GM23338 (cell line): ENCODE results near the gene NOVA2. TPM values are rescaled to one million over a fixed set of nuclear protein-coding genes. Genes with fewer than 3 reads are reported as not detected.

Experiments used
- ATAC-seq: fragments of 200-7000 bp; cut with Tn5 transposase; 3 replicates; pipeline ENCODE4 v1.9.1; 2020
- DNase-seq: peaks from one replicate; pipeline ENCODE4 v3.0.0-alpha.2; 2015; ENCODE audit warnings: low spot score
- H2AFZ ChIP-seq: fragments of 200-600 bp; sonication (generic); 2 replicates; pipeline ENCODE4 v1.8.0; 2016; ENCODE audit warnings: antibody characterized with exemption, mild to moderate bottlenecking, moderate library complexity
- H3F3A ChIP-seq: fragments of 200-600 bp; sonication (generic); replicated peaks from 2 replicates; pipeline ENCODE4 v1.8.0; 2017; ENCODE audit warnings: antibody characterized with exemption, mixed run types, low read depth
- H3K27ac ChIP-seq: fragments of 200-600 bp; sonication (generic); 2 replicates; pipeline ENCODE4 v1.6.1; 2016; ENCODE audit warnings: low read depth
- H3K27me3 ChIP-seq: fragments of 200-600 bp; sonication (generic); 2 replicates; pipeline ENCODE4 v1.8.0; 2016; ENCODE audit warnings: mild to moderate bottlenecking, mixed run types, moderate library complexity; ENCODE audit not compliant: insufficient read depth
- H3K36me3 ChIP-seq: fragments of 200-600 bp; sonication (generic); 2 replicates; pipeline ENCODE4 v1.8.0; 2016; ENCODE audit warnings: mild to moderate bottlenecking; ENCODE audit not compliant: insufficient read depth
- H3K4me1 ChIP-seq: fragments of 200-600 bp; sonication (generic); 2 replicates; pipeline ENCODE4 v1.8.0; 2016; ENCODE audit warnings: mild to moderate bottlenecking, moderate library complexity; ENCODE audit not compliant: insufficient read depth
- H3K4me2 ChIP-seq: fragments of 200-600 bp; sonication (generic); 2 replicates; pipeline ENCODE4 v1.7.1; 2017; ENCODE audit warnings: mixed run types
- H3K4me3 ChIP-seq: fragments of 200-600 bp; sonication (generic); 2 replicates; pipeline ENCODE4 v1.6.1; 2016; ENCODE audit warnings: mixed run types
- H3K79me2 ChIP-seq: fragments of 200-600 bp; sonication (generic); replicated peaks from 2 replicates; pipeline ENCODE4 v1.8.0; 2017; ENCODE audit warnings: mild to moderate bottlenecking; ENCODE audit not compliant: insufficient read depth
- H3K9me2 ChIP-seq: fragments of 200-600 bp; sonication (generic); 2 replicates; pipeline ENCODE4 v1.8.0; 2017; ENCODE audit not compliant: insufficient read depth
- H4K20me1 ChIP-seq: fragments of 200-600 bp; sonication (generic); replicated peaks from 2 replicates; pipeline ENCODE4 v1.8.0; 2017; ENCODE audit warnings: mild to moderate bottlenecking; ENCODE audit not compliant: insufficient read depth
- H3K27ac Mint-ChIP-seq: 2 replicates; pipeline ENCODE4 v1.8.0; 2020; ENCODE audit warnings: inconsistent platforms, mild to moderate bottlenecking, moderate library complexity, mixed read lengths
- H3K27me3 Mint-ChIP-seq: 3 replicates; pipeline ENCODE4 v1.8.0; 2022; ENCODE audit warnings: low read depth, mild to moderate bottlenecking, moderate library complexity, mixed read lengths, inconsistent platforms; ENCODE audit not compliant: insufficient read depth, poor library complexity
- H3K36me3 Mint-ChIP-seq: 3 replicates; pipeline ENCODE4 v1.8.0; 2021; ENCODE audit warnings: low read depth, mild to moderate bottlenecking, inconsistent platforms, moderate library complexity, mixed read lengths
- H3K4me1 Mint-ChIP-seq: 3 replicates; pipeline ENCODE4 v1.8.0; 2020; ENCODE audit warnings: mild to moderate bottlenecking, inconsistent platforms, mixed read lengths
- H3K4me3 Mint-ChIP-seq: 3 replicates; pipeline ENCODE4 v1.8.0; 2021; ENCODE audit warnings: moderate library complexity, mild to moderate bottlenecking, inconsistent platforms, mixed read lengths
- H3K9me3 Mint-ChIP-seq: 3 replicates; pipeline ENCODE4 v1.8.0; 2020; ENCODE audit warnings: moderate library complexity, mild to moderate bottlenecking, inconsistent platforms, mixed read lengths
- EZH2phosphoT487 ChIP-seq: fragments of 200-600 bp; sonication (generic); IDR thresholded peaks from one replicate; pipeline ENCODE4 v1.8.1; 2018; ENCODE audit warnings: antibody characterized with exemption; ENCODE audit not compliant: unreplicated experiment
- NANOG ChIP-seq: IDR thresholded peaks from 2 replicates; pipeline ENCODE4 v1.6.1; 2016; ENCODE audit warnings: antibody characterized with exemption, borderline replicate concordance
- POLR2AphosphoS5 ChIP-seq: IDR thresholded peaks from 2 replicates; pipeline ENCODE4 v1.6.1; 2016; ENCODE audit warnings: antibody characterized with exemption, low read depth
- REST ChIP-seq: IDR thresholded peaks from one replicate; pipeline ENCODE4 v1.6.1; 2018; ENCODE audit warnings: antibody characterized with exemption; ENCODE audit not compliant: unreplicated experiment
- ZNF114 ChIP-seq: fragments of 250-450 bp; sonication (Bioruptor Pico); IDR thresholded peaks from 2 replicates; pipeline ENCODE4 v1.5.0; 2020; ENCODE audit warnings: mild to moderate bottlenecking, moderate library complexity
- ZNF331 ChIP-seq: fragments of 250-450 bp; sonication (Bioruptor Pico); IDR thresholded peaks from 2 replicates; pipeline ENCODE4 v1.5.0; 2020; ENCODE audit warnings: low read depth, mild to moderate bottlenecking, moderate library complexity
- polyA plus RNA-seq: library from polyadenylated mRNA; unstranded; fragments of >200 nt; fragmentation: Nextera tagmentation; extraction: Ambion mirVana; gene quantifications from 2 replicates; pipeline ENCODE4 v1.2.1, GENCODE V29; 2016
- total RNA-seq: library from RNA; depleted of rRNA; stranded (reverse); fragments of >200 nt; shearing (Covaris generic); gene quantifications from 2 replicates; pipeline ENCODE4 v1.2.3, GENCODE V29; 2014

Gene NOVA2
- total and polyA plus RNA-seq, 2 experiments from 2014 or later, result 5.1 to 13.7 TPM

- peaks cover 26% of the 10 kb centered on the region for H3K36me3 Mint-ChIP-seq
- ATAC-seq, result no peak
- H3K27ac Mint-ChIP-seq, result 0 out of 2 replicates have a peak overlapping the region, but pooled peaks have one; percentile 10
Measured at GRCh38 chr19:45895519-45895972, 78.1 kb downstream of the NOVA2 start.

GRCh38 chr19:45890877-45891276, 82.8 kb downstream of the NOVA2 start:
- H3K79me2 ChIP-seq, result no peaks in the 10 kb centered on the region
- H3K9me2 ChIP-seq, result no peaks in the 10 kb centered on the region
- no peak overlapping the region for H3K4me3 ChIP-seq
- DNase-seq (no peak), ATAC-seq (no peak)
- H3K36me3 Mint-ChIP-seq, result peaks cover 10% of the 10 kb centered on the region
- no peak overlapping the region for H3K4me3 Mint-ChIP-seq
- H3K27ac Mint-ChIP-seq, result no peak overlapping the region
- H3K27me3 ChIP-seq, result no peaks in the 10 kb centered on the region
- no peak overlapping the region for H2AFZ ChIP-seq
- H3K27ac ChIP-seq, result no peak overlapping the region
- peaks cover 6% of the 10 kb centered on the region for H3K4me1 Mint-ChIP-seq
- peaks cover 6% of the 10 kb centered on the region; the same call in 1 of the 2 replicates for H3F3A ChIP-seq
- peaks cover 11% of the 10 kb centered on the region for H3K27me3 Mint-ChIP-seq
- peaks cover 3% of the 10 kb centered on the region; the same call in 1 of the 2 replicates for H3K4me1 ChIP-seq
- no peaks in the 10 kb centered on the region for H3K36me3 ChIP-seq
- H3K9me3 Mint-ChIP-seq, result no peaks in the 10 kb centered on the region; the same call in 2 of the 3 replicates
- H3K4me2 ChIP-seq, result no peak overlapping the region
- no peaks in the 10 kb centered on the region; the same call in 1 of the 2 replicates for H4K20me1 ChIP-seq
- TF ChIP-seq NANOG, result no peak
- no peak for TF ChIP-seq ZNF331 (CRISPR knock-in tag)
- no peak for TF ChIP-seq REST
- TF ChIP-seq POLR2AphosphoS5, result no peak
- no peak for TF ChIP-seq ZNF114
- TF ChIP-seq EZH2phosphoT487, result no peak

More at GRCh38 chr19:45895519-45895972, 78.1 kb downstream of the NOVA2 start:
- Histone ChIP-seq H3K4me1 (0 out of 2 replicates have a peak, but pooled peaks cover 3% of the 10 kb centered on the region), H4K20me1 (no peaks in the 10 kb centered on the region; the same call in 1 of the 2 replicates), H3K36me3 (no peaks in the 10 kb centered on the region), H3K79me2 (no peaks in the 10 kb centered on the region), H2AFZ (no peak overlapping the region), H3F3A (peaks cover 7% of the 10 kb centered on the region; the same call in 1 of the 2 replicates), H3K27ac (no peak overlapping the region; the same call in 1 of the 2 replicates), H3K4me3 (no peak overlapping the region), H3K4me2 (no peak overlapping the region), H3K9me2 (no peaks in the 10 kb centered on the region), H3K27me3 (peaks cover 8% of the 10 kb centered on the region)
- no peak for DNase-seq
- no peak for TF ChIP-seq REST
- Mint-ChIP-seq H3K4me3 (no peak overlapping the region; the same call in 2 of the 3 replicates), H3K27me3 (peaks cover 9% of the 10 kb centered on the region), H3K4me1 (peaks cover 6% of the 10 kb centered on the region), H3K9me3 (no peaks in the 10 kb centered on the region; the same call in 2 of the 3 replicates)
